ENCODE measurements around the gene ZC3HAV1L.

ZC3HAV1L gene

GRCh38 chr7:138992052-138992531 lies 43.8 kb downstream of the ZC3HAV1L start:
- TF ChIP-seq FOXM1 (IDR thresholded peaks at IDR 0.05; ENCODE audit: borderline replicate concordance, low read depth) (no peak), YY1 (IDR thresholded peaks at IDR 0.05; ENCODE audit: low read depth) (no peak), CREB1 (IDR thresholded peaks at IDR 0.05; ENCODE audit: low read depth) (no peak), NFIC (IDR thresholded peaks at IDR 0.05) (no peak), TEAD4 (IDR thresholded peaks at IDR 0.05) (no peak), EGR1 (IDR thresholded peaks at IDR 0.05) (no peak)

GRCh38 chr7:138987686-138988085 lies 48.2 kb downstream of the ZC3HAV1L start:
- TF ChIP-seq ZBTB7A (IDR thresholded peaks at IDR 0.05; ENCODE audit: low read depth), result no peak
- TF ChIP-seq CEBPB (IDR thresholded peaks at IDR 0.05), result no peak
- no peak for TF ChIP-seq MAX (IDR thresholded peaks at IDR 0.05)
- TF ChIP-seq CREB1 (IDR thresholded peaks at IDR 0.05; ENCODE audit: low read depth), result no peak
- TF ChIP-seq RAD21 (IDR thresholded peaks at IDR 0.05; ENCODE audit: low read depth), result no peak
- no peak for TF ChIP-seq TEAD4 (IDR thresholded peaks at IDR 0.05)
- TF ChIP-seq EP300 (IDR thresholded peaks at IDR 0.05; ENCODE audit: borderline replicate concordance), result no peak
- no peak for TF ChIP-seq REST (IDR thresholded peaks at IDR 0.05; ENCODE audit: low read depth)
- no peak for TF ChIP-seq TCF12 (IDR thresholded peaks at IDR 0.05; ENCODE audit: low read depth)
- no peak for TF ChIP-seq EGR1 (IDR thresholded peaks at IDR 0.05)
- TF ChIP-seq FOXM1 (IDR thresholded peaks at IDR 0.05; ENCODE audit: borderline replicate concordance, low read depth), result no peak
- TF ChIP-seq TAF1 (IDR thresholded peaks at IDR 0.05; ENCODE audit: low read depth), result no peak
- no peak for TF ChIP-seq USF1 (IDR thresholded peaks at IDR 0.05)

GRCh38 chr7:138982204-138982623 lies 53.6 kb downstream of the ZC3HAV1L start:
- TF ChIP-seq FOXM1 (IDR thresholded peaks at IDR 0.05; ENCODE audit: borderline replicate concordance, low read depth), result no peak
- TF ChIP-seq YY1 (IDR thresholded peaks at IDR 0.05; ENCODE audit: low read depth), result no peak
- TF ChIP-seq MAX (IDR thresholded peaks at IDR 0.05), result no peak
- TF ChIP-seq EP300 (IDR thresholded peaks at IDR 0.05; ENCODE audit: borderline replicate concordance), result no peak
- TF ChIP-seq TEAD4 (IDR thresholded peaks at IDR 0.05), result no peak
- no peak for TF ChIP-seq CREB1 (IDR thresholded peaks at IDR 0.05; ENCODE audit: low read depth)
- TF ChIP-seq RAD21 (IDR thresholded peaks at IDR 0.05; ENCODE audit: low read depth), result no peak
- TF ChIP-seq USF1 (IDR thresholded peaks at IDR 0.05), result no peak
- no peak for TF ChIP-seq CEBPB (IDR thresholded peaks at IDR 0.05)
- TF ChIP-seq REST (IDR thresholded peaks at IDR 0.05; ENCODE audit: low read depth), result no peak
- TF ChIP-seq TAF1 (IDR thresholded peaks at IDR 0.05; ENCODE audit: low read depth), result no peak
- no peak for TF ChIP-seq NFIC (IDR thresholded peaks at IDR 0.05)
- no peak for TF ChIP-seq TCF12 (IDR thresholded peaks at IDR 0.05; ENCODE audit: low read depth)
- TF ChIP-seq ZBTB7A (IDR thresholded peaks at IDR 0.05; ENCODE audit: low read depth), result no peak
- TF ChIP-seq EGR1 (IDR thresholded peaks at IDR 0.05), result no peak

GRCh38 chr7:138981332-138982203 lies 54.3 kb downstream of the ZC3HAV1L start, which contains the start of gene KIAA1549:
KIAA1549 (minus strand) TSS chr7:138981389; CDS start chr7:138981269, 120 bp downstream.
- TF ChIP-seq EGR1 (IDR thresholded peaks at IDR 0.05), result peak; percentile 44; the same call in 1 of the 2 replicates
- no peak for TF ChIP-seq CEBPB (IDR thresholded peaks at IDR 0.05)
- TF ChIP-seq YY1 (IDR thresholded peaks at IDR 0.05; ENCODE audit: low read depth), result no peak
- TF ChIP-seq MAX (IDR thresholded peaks at IDR 0.05), result peak; percentile 16; the same call in 1 of the 2 replicates
- TF ChIP-seq CREB1 (IDR thresholded peaks at IDR 0.05; ENCODE audit: low read depth), result no peak
- TF ChIP-seq TCF12 (IDR thresholded peaks at IDR 0.05; ENCODE audit: low read depth), result no peak
- TF ChIP-seq REST (IDR thresholded peaks at IDR 0.05; ENCODE audit: low read depth), result no peak
- TF ChIP-seq EP300 (IDR thresholded peaks at IDR 0.05; ENCODE audit: borderline replicate concordance), result no peak
- no peak for TF ChIP-seq TEAD4 (IDR thresholded peaks at IDR 0.05)
- no peak; the same call in 1 of the 2 replicates for TF ChIP-seq RAD21 (IDR thresholded peaks at IDR 0.05; ENCODE audit: low read depth)
- TF ChIP-seq FOXM1 (IDR thresholded peaks at IDR 0.05; ENCODE audit: borderline replicate concordance, low read depth), result no peak
- TF ChIP-seq NFIC (IDR thresholded peaks at IDR 0.05), result no peak
- TF ChIP-seq ZBTB7A (IDR thresholded peaks at IDR 0.05; ENCODE audit: low read depth), result peak; percentile 83
- TF ChIP-seq TAF1 (IDR thresholded peaks at IDR 0.05; ENCODE audit: low read depth), result no peak; the same call in 1 of the 2 replicates
- no peak for TF ChIP-seq USF1 (IDR thresholded peaks at IDR 0.05)

Data from Ishikawa (cell line).